HG02870 (cell line): ENCODE measurements around the gene NFYC.

ENCODE experiments used
- ATAC-seq: cut with Tn5 transposase; IDR thresholded peaks from one replicate; pipeline ENCODE4 v1.9.1; 2021; ENCODE audit warnings: mild to moderate bottlenecking, moderate library complexity; ENCODE audit not compliant: unreplicated experiment

Gene NFYC

DNA sequence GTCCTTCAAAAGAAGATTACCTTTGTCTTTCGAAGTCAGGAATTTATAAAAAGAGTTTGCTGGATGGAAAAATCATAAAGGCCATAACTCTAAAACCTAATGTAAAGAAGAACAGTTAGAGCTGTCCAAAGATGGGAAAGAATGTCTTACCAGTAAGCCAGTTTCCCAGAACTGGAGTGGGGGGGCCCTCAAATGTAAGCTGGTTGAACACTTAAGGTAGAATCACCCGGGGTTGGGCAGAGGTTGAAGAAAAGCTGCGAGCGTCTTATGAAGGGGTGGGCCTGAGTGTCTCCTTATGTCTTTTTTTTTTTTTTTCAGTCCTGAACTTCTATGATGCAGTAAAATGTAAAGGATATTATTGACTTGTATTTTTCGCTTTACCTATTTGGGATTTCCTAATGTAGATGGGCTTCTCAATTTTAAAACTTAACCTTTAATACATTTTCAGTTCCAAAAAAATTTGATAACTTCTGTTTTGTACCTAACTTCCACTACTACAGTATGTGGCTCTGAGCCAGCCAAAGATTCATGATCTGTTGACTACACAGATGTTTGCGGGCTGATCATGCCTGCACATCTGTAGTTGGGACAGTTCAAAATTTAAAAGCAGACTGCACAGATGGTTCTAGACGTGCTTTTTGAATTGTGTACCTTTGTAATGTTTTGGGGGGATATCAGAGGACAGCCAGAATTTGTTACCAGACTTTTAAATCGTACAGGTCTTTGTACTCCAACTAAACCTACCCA lies 43.6 kb downstream of the NFYC start:
- no peak for ATAC-seq

DNA sequence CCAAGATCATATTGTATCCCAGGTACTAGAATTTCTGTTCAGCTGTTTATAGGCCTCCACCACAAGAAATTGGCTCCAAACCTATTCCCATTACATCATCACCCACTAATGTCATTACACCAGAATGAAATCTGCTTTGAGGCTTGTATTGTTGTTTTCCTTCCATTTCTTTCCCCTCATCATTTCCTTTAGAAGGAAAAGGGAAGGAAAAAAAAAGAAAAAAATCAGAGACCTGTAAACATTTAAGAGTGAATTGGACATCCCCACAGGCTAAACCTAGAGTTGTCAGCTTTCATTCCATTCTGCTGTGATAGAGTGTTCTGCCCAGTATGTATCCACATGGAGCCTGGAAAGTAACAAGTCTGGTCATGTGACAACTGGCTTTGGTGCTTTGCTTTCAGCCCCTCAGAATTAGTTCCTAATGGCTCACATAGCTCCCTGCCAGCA lies 44.6 kb downstream of the NFYC start:
- no peak for ATAC-seq

DNA sequence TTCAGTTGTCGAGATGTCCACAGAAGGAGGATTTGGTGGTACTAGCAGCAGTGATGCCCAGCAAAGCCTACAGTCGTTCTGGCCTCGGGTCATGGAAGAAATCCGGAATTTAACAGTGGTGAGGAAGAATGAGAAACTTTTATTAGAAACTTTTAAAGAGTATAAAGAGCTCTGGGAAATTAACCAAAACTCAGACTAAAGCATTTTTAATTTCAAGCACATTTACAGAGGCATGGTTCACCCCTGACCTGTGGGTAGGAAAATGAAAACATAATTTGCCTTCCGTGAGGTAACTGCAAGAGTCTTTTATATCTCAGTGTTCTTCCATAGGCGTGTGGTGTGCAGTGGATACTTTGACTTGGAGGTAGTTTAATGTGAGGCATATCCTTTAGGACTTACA lies 47.3 kb downstream of the NFYC start:
- no peak for ATAC-seq

DNA sequence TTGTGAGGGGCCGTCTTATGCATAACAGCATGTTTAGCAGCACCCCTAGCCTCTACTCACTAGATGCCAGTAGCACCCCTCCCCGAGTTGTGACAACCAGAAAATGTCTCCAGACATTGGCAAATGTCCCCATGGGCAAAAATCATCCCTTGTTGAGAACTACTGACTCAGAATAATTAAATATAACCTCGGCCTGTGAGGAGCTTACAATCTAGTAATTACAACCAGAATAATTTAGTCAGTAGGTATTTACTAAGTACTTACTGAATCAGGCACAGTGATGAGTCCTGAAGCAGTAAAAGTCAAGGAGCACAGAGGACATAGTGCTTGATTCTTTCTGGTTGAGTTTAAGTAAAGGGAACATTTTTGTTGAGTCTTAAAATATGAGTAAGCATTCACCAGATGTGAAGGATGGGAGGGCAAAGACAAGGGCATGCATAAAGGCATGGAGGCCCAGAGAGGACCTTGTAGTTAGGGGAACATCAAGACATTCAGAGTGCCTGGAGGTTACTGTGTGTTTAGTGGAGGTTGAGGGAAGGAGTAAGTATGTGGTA lies 48.0 kb downstream of the NFYC start:
- ATAC-seq: no peak

DNA sequence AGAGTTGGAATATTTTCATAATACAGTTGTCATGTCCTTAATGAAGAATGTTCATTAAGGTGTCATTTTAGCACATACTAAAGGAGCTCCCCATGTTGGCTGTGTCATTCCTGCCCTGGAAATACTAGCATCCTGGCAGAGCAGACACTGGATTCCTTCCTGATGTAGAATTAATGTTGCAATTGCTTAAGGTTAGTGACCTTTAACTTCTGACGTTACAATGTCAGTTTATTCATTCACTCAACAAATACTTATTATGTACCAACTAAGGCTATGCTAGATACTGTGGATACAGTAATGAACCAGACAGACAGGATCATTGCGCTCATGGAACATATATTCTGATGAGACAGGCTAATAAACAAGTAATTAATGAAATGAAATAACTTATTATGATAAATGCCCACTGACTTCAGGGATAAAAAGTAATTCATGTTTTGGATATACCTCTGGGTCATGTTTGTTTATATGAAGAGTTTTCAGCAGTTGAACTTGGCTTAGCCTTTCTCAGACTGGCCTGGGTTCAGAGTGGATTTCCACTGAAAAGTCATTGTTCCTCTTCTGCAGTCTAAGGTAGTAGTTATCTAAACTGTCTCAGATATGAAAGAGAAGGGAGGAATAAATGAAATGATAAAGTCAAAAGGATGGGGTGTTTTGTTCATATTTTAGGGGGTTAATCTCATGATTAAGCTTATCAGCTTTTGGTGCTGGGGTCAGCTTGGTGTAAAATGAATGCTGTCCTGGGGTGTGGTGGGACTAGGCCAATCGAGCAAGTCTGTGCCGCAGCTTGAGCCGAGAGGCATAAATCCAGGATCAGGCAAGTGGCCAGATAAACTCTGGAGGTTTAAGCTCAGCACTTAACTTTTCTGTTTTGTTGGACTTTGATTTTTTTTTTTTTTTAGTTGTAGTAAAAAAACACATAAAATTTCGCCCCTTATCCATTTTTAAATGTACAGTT lies 48.8 kb downstream of the NFYC start:
- no peak for ATAC-seq

DNA sequence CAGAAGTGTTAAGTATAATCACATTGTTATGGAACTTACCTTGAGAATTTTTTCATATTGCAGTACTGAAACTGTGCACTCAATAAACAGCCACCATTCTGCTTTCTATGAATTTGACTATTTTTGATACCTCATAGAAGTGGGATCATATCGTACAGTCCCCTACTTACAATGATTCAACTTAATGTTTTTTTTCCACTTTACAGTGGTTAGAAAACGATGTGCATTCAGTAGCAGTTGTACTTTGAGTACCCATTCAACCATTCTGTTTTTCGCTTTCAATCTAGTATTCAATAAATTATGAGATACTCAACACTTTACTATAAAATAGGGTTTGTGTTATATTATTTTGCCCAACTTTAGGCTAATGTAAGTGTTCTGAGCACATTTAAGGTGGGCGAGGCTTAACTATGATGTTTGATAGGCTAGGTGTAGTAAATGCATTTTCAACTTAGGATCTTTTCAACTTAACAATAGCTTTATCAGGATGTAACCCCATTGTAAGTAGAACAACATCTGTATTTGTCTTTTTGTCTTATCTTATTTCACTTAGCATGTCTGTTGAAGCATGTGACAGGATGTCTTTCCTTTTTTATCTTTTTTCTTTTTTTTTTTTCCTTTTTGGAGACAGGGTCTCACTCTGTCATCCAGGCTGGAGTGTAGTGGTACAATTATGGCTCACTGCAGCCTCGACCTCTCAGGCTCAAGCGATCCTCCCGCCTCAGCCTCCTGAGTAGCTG lies 49.7 kb downstream of the NFYC start:
- no peak for ATAC-seq

DNA sequence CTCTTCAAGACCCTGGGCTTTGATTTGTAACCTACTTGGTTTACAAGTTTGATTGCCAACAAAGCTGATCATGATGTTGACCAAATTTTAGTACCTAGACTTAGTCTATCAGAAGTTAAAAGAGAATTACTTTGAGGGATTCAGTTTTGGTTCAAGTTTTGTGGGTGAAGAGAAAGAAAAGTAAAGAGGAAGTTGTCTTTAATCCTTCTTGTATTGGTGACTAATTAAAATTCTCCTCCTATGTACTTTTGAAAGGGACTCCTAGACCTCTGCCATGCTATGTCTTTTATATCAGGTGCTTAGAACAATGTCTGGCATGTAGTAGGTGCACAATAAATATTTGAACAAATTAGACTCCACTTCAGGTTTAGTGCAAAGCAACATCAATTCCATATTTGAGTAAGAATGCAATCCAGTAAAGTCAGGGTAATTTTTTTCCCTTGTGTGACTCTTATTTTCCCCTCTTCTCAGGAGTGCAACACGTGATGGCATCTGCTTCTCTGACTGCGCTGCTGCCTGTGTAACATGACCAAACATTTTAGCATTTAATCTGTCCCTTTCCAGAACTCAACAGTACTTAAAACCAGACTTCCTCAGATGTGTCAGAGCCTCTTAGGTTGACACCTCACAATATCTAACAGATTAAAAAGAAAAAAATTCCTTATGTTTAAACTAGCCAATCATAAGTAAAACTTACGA lies 51.0 kb downstream of the NFYC start:
- ATAC-seq: no peak

DNA sequence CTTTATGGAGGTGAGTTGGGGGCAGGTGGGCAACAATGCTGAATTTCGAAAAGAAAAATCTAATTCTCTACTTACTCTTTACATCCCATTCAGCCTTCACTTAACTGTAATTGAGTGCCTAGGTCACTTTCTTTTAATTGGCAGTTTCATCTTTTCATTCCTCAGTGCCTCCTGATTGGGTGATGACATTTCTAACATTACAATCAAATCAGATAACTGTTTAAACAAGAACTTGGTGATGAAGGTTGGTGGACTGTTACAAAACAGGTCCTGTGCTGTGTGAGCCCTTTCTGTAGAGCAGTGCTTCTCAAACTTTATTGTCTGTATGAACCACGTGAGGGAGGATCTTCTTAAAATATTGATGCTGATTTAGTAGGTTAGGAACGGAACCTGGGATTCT lies 51.9 kb downstream of the NFYC start:
- ATAC-seq: no peak

DNA sequence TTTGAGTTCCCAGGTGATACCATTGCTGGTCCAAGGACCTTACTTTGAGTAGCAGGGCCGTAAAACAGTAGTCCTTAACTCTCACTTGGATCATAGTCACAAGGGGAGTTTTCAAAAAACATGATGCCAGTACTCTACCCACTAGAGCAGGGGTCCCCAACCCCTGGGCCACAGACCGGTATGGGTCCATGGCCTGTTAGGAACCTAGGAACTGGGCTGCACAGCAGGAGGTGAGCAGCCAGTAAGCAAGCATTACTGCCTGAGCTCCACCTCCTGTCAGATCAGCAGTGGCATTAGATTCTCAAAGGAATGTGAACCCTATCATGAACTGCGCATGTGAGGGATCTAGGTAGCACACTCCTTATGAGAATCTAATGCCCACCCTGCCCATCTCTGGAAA lies 52.4 kb downstream of the NFYC start:
- no peak for ATAC-seq

DNA sequence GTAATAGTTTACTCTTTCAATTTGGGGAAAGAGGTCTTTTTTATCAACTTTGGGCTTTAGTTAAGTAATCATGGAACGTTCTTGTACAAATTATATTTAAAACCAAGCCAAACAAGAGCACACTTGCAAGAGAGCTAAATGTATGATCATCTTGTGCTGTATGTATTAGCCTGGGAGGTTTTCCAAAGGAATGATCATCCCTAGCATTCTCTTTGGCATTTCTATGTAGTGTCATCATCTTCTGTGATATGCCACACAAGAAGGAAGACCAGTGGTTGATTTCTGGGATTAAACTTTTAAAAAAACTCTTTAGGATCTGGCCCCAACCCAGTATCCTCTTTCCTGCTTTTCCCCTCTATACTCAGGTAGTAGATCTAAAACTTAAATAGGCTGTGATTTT lies 53.7 kb downstream of the NFYC start:
- ATAC-seq: no peak

DNA sequence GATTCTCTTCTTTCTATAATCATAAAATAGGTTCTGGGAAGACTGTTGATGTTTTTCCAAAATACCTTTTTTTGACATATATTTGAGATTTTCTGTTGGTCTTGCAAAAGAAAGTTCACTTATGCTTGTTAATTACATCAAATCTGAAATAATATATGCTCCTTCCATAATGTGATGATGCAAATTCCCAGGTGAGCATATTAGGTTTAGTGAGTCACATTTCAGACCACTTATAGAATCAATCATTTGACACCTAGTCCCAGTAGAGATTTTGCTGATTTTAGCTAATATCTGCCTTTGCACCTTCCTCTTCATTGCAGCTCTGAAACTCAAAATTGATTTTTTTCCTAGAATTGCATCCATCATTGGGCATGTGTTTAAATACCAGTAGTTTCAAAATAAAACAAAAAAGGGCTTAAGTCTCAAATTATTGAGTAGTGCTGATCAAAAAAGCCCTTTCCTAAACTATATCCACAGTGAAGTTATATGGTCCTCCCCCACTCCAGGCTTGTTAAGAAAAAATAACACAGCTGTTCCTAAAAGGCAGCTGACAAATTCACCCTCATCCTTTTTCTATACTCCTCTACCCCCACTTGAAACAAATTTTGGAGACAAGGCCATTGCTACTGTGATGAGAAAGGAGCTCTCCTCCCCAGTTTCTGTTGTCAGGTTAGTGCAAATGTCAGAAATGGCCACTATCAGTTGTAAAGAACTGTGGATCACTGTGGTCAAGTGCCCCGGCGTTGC lies 55.0 kb downstream of the NFYC start:
- ATAC-seq: no peak

DNA sequence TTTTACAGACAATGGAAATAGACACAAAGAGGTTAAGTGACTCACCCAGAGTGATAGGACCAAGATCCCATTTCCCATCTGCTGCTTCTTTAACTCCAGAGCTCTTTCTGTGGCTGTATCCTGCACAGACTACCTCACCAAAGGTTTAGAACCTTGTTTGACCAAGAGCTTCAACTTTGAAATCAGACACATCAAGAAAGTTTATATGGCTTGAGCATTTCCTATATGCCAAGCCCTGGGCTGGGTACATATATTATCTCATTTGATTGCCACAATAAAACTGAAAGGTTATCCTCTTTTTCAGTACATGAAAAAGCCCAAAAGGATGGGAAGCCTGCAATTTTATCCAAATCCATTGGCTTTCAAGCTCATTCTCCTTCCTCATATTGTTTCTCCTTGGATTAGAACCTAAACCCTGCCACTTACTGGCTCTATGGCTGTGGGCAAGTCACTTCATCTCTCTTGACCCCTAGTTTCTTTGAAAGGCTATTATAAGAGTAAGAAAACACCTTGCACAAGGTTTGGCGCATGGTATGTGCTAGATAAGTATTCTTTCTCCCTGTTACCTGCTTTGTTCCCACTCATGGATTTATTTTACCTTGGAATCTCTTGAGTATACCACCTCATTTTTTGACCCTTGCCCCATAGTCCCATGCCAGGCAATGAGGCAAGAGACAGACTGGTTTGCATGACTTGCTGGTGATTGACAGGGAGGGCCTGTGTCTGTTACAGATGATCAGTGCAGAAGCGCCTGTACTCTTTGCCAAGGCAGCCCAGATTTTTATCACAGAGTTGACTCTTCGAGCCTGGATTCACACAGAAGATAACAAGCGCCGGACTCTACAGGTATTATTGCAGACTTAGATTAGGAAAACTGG lies 57.6 kb downstream of the NFYC start:
- no peak for ATAC-seq

DNA sequence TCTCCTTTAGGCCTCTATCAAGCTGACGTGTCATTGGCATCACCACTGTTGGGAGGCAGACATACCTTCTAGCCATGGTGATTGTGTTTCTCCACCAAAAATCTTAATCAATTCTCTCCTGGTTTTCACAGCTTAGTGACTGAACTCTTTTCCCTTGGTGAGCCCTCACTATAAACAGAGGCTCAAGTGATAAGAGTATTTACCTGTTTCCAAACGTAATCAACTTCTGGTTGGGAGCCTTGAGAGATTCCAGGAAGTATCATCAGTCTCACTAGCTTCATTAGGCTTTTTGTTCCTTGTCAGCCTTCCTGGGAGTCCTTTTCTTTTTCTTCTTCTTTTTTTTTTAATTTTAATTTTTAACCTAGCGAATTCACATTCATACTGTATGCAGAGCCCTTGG lies 58.3 kb downstream of the NFYC start:
- ATAC-seq: no peak

DNA sequence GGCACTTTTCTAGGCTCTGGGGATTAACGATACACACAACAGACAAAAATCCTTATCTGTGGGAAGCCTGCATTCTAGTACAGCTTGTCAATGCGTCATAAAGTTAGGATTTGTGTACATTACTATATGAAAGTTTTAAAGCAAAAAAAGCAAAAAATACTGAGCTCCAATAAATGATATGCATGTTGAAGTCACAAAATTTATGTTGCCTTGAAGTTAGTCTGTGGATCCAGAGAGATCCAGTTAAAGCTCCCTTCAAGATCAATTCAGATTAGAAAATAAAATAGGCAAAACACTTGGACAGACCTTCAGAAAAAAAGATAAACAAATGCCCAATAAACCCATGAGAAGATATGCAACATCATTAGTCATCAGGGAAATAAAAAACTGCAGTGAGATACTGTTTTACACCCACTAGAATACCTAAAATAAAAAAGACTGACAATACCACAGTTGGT lies 59.0 kb downstream of the NFYC start:
- no peak for ATAC-seq

DNA sequence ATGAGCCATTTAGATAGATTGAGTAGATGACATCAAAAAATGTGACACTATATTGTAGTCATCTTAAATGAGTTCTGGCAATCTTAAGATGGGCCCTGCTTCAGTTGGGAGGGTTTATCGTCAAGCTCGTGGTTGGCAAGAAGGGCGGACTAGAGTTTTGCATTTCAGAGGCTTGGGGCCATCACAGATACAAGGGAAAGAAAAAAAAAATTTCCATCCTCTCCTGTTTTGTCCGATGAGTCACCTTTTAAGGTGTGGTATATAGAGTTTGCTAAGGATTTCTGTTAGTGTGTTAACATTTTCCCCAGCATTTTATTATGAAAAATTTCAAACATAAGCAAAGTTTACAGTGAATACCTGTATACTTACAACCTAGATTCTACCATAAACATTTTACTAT lies 60.3 kb downstream of the NFYC start:
- ATAC-seq: no peak

DNA sequence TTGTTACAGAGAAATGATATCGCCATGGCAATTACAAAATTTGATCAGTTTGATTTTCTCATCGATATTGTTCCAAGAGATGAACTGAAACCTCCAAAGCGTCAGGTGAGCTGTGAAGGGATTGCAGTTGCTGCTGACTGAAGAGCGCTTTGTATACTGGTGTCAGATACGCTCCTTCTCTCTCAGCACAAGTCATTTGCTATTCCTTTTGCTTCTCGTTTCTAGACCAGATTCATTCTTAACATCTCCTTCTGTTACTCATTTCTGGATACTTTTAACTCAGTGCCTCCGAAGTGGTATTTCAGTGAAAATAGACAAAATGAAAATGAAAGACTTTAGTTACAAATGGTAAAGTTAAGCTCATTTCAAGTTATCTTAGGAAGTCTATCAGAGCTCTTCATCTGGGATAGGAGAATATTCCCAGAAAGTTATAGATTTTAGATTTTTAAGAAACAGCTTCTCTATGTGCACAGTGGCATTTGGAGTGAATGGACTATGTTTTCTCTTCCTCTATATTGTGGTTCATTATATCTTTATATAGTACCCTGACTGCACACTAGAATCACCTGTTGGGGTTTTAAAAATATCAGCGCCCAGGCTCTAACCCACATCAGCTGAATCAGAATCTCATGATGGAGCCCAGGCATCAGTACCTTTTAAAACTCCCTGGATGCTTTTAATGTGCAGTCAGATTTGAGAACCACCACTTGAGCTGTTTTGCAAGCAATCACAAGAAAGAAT lies 61.8 kb downstream of the NFYC start:
- ATAC-seq: no peak

DNA sequence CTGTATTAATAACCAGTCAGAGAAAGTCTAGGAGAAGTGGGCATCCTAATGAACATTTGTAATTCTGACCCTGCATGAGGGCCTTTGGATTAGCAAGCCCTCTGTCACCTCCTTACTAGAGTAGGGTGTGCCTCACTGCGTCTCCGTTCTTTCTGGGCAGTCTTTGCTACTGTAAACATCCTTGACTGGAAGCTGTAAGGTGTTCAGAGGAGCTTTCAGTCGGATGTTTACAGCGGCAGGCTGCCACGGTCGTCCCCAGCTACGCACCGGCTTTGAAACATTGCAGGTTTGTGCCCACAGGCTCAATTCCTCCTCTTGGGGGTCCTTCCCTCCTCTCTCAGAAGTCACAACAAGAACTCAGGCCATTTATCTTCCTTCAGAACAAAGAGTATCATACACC lies 62.7 kb downstream of the NFYC start:
- ATAC-seq: no peak

DNA sequence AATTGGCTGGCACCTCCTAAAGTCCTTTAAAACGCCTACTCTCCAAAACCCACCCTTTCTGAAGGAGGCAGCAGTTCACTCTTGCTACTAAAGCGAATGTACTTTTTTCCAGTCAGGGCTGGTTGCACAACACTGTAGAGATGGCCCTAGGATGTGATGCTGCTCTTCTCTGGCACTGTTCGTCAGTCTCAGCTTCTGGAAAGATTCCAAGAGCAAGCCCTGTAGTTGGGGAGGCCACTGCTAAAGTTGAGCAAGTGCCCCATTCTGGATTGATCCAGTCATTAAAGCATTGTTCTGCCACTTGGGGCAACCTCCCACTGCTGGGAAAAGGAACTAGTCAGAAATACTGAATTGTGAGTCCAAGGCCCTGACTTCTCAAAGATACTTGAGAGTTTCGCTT lies 63.6 kb downstream of the NFYC start:
- ATAC-seq: no peak
